Skeletal muscle satellite cell (primary cell): Measurements from ENCODE around the gene HDGFL2.

ENCODE experiments used
- H3K27me3 ChIP-seq: 2 replicates; pipeline ENCODE4 v1.7.0; 2013; ENCODE audit warnings: low read length; ENCODE audit not compliant: control insufficient read depth, insufficient read depth
- H3K36me3 ChIP-seq: 2 replicates; pipeline ENCODE4 v1.7.0; 2013; ENCODE audit warnings: mild to moderate bottlenecking, control low read depth, low read length; ENCODE audit not compliant: insufficient read depth
- H3K4me1 ChIP-seq: 2 replicates; pipeline ENCODE4 v1.7.0; 2013; ENCODE audit warnings: low read length; ENCODE audit not compliant: control insufficient read depth, insufficient read depth
- H3K4me2 ChIP-seq: 2 replicates; pipeline ENCODE4 v1.7.0; 2013; ENCODE audit warnings: mild to moderate bottlenecking, low read length
- H3K4me3 ChIP-seq: 2 replicates; pipeline ENCODE4 v1.7.0; 2013; ENCODE audit warnings: low read length
- H3K9ac ChIP-seq: 2 replicates; pipeline ENCODE4 v1.7.0; 2013; ENCODE audit warnings: mild to moderate bottlenecking, low read depth, low read length, moderate library complexity
- H3K9me3 ChIP-seq: replicated peaks from 2 replicates; pipeline ENCODE4 v1.7.0; 2013; ENCODE audit warnings: mild to moderate bottlenecking, control low read depth, low read length

The HDGFL2 gene

DNA sequence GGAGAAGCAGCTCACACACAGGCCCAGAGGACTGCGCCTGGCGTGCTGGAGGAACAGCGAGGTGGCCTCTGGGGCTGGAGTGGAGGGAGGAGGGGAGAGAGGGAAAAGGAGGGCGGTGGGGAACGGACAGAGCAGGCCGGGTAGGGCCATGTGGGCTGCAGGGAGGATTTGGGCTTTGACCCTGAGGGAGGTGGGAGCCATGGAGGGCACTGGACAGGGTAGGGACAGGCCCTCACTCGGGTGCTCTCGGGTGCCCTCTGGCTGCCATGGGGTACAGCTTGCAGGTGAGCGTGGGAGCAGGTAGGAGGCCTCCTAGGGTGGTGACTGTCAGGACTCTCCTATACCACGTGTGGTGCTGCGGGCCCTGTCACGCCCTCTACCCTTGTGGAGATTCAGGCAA, 23.4 kb downstream of the HDGFL2 start:
- Histone ChIP-seq H3K4me1 (no peaks in the 10 kb centered on the region), H3K9ac (no peak overlapping the region), H3K27me3 (no peaks in the 10 kb centered on the region), H3K9me3 (no peaks in the 10 kb centered on the region), H3K4me2 (no peak overlapping the region), H3K4me3 (no peak overlapping the region), H3K36me3 (peaks cover 41% of the 10 kb centered on the region)

DNA sequence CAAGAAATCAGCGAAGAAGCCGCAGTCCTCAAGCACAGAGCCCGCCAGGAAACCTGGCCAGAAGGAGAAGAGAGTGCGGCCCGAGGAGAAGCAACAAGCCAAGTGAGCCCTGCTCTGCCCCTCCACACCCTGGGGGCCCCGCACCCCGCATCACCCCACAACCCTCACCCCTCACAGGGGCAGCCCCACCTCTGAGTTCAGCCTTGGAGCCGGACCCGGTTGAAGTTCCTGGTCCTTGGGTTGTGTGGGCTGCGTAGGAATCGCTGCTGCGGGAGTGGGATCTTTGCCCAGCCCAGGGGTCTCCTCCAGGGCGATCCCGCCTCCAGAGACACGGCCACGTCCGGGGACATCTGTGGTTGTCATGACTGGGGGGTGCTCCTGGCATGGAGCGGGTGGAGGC, 24.2 kb downstream of the HDGFL2 start:
- Histone ChIP-seq H3K36me3 (peaks cover 44% of the 10 kb centered on the region), H3K27me3 (no peaks in the 10 kb centered on the region), H3K4me3 (no peak overlapping the region), H3K4me2 (no peak overlapping the region), H3K4me1 (no peaks in the 10 kb centered on the region), H3K9me3 (no peaks in the 10 kb centered on the region), H3K9ac (no peak overlapping the region)

DNA sequence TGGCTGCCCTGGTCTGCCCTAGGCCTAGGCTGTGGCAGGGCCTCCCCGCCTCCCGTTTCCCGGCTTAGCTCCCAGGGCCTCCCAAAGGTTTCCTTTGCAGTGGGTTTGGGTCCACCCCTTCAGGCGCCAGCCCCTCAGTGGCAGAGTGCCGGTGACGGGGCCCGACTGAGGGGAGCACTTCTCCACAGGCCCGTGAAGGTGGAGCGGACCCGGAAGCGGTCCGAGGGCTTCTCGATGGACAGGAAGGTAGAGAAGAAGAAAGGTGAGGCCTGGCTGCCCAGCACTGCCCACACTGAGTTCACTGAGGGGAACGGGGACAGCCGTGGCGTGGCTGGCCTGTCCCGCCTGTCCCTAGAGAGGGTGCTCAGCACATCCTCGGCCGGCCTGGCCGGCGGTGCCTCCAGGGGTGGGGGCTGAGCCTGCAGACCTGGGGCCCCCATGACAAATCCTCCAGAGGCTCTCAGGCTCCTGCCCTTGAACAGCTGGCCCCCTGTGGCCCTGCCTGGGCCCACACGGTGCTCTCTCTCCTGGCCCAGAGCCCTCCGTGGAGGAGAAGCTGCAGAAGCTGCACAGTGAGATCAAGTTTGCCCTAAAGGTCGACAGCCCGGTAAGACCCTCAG, 25.8 kb downstream of the HDGFL2 start:
- no peaks in the 10 kb centered on the region for H3K4me1 ChIP-seq
- no peak overlapping the region for H3K9ac ChIP-seq
- H3K4me3 ChIP-seq = no peak overlapping the region
- H3K9me3 ChIP-seq = no peaks in the 10 kb centered on the region
- no peaks in the 10 kb centered on the region for H3K27me3 ChIP-seq
- H3K4me2 ChIP-seq = no peak overlapping the region
- H3K36me3 ChIP-seq = peaks cover 45% of the 10 kb centered on the region

DNA sequence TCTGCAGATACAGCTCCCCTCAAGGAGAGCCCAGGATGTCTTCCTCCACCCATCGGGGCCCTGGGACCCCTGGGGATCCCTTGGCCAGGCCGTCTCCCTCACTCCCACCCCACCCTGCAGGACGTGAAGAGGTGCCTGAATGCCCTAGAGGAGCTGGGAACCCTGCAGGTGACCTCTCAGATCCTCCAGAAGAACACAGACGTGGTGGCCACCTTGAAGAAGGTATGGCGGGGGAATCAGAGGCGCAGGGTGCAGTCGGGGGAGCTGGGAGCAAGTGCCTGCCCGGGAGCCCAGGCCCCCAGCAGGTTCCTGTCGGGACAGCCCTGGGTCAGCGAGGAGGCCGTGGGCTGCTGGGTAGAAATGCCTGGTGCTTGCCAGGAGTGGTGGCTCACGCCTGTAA, 26.6 kb downstream of the HDGFL2 start:
- Histone ChIP-seq H3K27me3 (no peaks in the 10 kb centered on the region), H3K4me3 (no peak overlapping the region), H3K9ac (no peak overlapping the region), H3K9me3 (no peaks in the 10 kb centered on the region), H3K4me1 (no peaks in the 10 kb centered on the region), H3K4me2 (no peak overlapping the region), H3K36me3 (peaks cover 45% of the 10 kb centered on the region)

DNA sequence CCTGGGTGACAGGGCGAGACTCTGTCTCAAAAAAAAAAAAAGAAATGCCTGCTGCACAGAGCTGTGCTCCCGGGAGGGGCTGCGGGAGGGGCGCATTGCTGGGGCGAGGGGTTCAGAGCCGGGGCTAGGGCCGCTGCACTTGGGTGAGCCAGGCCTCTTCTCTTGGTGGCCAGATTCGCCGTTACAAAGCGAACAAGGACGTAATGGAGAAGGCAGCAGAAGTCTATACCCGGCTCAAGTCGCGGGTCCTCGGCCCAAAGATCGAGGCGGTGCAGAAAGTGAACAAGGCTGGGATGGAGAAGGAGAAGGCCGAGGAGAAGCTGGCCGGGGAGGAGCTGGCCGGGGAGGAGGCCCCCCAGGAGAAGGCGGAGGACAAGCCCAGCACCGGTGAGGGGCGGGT, 27.2 kb downstream of the HDGFL2 start:
- no peak overlapping the region for H3K9ac ChIP-seq
- H3K4me1 ChIP-seq = no peaks in the 10 kb centered on the region
- no peaks in the 10 kb centered on the region for H3K27me3 ChIP-seq
- no peak overlapping the region for H3K4me3 ChIP-seq
- H3K36me3 ChIP-seq = peaks cover 46% of the 10 kb centered on the region
- no peak overlapping the region for H3K4me2 ChIP-seq
- H3K9me3 ChIP-seq = no peaks in the 10 kb centered on the region

DNA sequence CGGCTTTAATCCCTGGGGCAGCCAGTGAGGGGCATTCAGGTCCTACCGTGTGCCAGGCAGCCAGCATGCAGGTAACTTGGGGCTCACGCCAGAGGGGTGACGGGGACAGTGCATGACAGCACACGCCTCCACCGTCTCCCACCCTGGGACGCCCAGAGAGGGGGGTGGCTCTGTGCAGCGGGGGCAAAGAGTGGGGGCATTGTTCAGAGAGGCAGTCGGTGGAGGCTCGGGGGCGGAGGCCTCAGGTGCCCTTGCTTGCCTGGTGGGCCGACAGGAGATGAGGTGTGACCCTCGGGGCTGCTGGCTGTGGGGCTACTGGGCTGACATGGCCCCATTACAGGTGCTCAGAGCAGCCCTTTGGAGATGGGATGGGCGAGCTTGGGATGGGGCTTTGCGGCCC, 27.8 kb downstream of the HDGFL2 start:
- no peak overlapping the region for H3K4me2 ChIP-seq
- H3K27me3 ChIP-seq = no peaks in the 10 kb centered on the region
- H3K4me1 ChIP-seq = peaks cover 5% of the 10 kb centered on the region
- H3K9ac ChIP-seq = no peak overlapping the region
- no peaks in the 10 kb centered on the region for H3K9me3 ChIP-seq
- H3K36me3 ChIP-seq = peaks cover 49% of the 10 kb centered on the region
- no peak overlapping the region for H3K4me3 ChIP-seq

DNA sequence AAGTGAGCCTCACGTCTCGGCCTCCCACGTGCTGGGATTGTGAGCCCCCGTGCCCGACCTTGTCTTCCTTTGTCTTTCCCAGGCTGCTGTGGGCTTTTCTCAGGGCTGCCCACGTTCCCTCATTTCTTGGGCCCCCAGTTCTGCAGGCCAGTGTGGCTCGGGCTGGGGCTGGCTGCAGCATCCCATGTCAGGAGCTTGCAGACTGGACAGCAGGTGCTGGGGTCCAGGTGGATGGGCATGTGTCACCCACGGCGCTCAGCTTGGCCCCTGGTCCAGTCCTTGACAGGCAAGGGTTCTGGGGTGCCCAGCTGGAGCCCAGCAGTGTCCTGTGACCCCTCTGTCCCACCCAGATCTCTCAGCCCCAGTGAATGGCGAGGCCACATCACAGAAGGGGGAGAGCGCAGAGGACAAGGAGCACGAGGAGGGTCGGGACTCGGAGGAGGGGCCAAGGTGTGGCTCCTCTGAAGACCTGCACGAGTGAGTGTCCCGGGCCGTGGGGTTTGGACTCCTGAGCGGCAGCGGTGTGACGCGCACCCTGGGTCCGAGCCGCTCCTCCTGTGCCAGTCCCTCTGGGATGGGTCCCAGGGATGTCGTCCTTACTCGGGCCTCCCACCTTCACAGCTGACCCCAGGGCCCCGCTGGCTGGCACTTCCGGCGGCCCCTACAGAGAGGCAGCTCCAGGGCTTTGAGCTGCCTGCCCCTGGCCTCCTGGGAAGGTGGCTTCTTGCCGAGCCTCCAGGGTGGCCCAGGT, 28.9 kb downstream of the HDGFL2 start:
- Histone ChIP-seq H3K4me1 (peaks cover 5% of the 10 kb centered on the region), H3K4me3 (no peak overlapping the region), H3K27me3 (no peaks in the 10 kb centered on the region), H3K4me2 (no peak overlapping the region), H3K9me3 (no peaks in the 10 kb centered on the region), H3K9ac (no peak overlapping the region), H3K36me3 (peaks cover 42% of the 10 kb centered on the region)

DNA sequence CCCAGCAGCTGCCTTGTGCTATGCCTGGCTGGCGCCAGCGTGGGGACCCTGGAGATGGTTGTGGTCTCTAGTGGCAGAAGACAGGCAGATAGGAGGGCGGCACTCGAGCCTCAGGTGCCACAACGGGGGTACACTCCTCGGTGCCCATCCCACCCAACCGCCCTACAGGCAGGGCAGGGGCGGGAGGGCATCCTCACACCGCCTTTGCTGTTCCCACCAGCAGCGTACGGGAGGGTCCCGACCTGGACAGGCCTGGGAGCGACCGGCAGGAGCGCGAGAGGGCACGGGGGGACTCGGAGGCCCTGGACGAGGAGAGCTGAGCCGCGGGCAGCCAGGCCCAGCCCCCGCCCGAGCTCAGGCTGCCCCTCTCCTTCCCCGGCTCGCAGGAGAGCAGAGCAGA, 29.6 kb downstream of the HDGFL2 start:
- no peak overlapping the region for H3K4me3 ChIP-seq
- no peak overlapping the region for H3K4me2 ChIP-seq
- H3K9me3 ChIP-seq = no peaks in the 10 kb centered on the region
- H3K4me1 ChIP-seq = peaks cover 12% of the 10 kb centered on the region
- peaks cover 39% of the 10 kb centered on the region for H3K36me3 ChIP-seq
- H3K27me3 ChIP-seq = no peaks in the 10 kb centered on the region
- H3K9ac ChIP-seq = no peak overlapping the region

DNA sequence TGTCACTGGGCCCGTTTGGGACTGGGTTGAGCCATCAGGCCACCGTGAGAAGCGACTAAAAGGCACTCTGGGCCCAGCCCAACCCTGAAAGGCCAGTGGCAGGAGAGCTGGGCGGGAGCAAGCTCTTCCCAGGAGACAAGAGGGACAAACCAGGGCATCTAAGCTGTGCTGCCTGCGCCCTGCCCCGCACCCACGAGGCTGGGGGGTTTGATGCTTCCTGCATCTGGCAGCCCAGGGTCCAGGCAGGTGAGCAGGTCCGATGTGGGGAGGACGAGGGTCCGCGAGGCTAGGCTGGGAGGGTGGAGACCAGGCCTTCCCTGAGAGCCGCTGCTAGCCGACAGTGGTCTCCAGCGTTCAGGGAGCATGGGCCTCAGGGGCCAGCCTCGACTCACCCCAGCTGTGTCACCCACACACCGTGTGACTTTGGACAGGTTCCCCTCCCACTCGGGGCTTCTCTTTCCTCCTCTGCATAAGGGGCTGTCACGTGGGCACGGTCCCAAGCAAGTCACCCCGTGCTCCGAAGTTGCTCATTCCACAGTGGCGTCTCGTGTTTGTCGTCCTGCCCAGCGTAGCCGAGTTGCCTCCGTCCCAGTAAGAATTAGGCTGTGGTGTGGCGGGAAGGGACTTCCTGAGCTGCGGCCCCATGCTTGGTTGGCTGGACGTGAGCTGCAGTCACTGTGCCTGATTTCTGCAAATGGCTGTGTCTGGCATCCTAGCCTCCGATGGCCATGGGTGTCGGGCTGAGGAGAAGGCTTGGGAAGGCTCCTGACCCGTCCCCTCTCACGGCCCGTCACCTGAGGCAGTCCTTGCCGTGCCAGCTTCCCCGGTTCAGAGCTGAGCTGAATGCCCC, 30.4 kb downstream of the HDGFL2 start:
- Histone ChIP-seq H3K4me1 (peaks cover 17% of the 10 kb centered on the region), H3K4me3 (no peak overlapping the region), H3K27me3 (no peaks in the 10 kb centered on the region), H3K9me3 (no peaks in the 10 kb centered on the region), H3K4me2 (no peak overlapping the region), H3K9ac (no peak overlapping the region), H3K36me3 (peaks cover 38% of the 10 kb centered on the region)

DNA sequence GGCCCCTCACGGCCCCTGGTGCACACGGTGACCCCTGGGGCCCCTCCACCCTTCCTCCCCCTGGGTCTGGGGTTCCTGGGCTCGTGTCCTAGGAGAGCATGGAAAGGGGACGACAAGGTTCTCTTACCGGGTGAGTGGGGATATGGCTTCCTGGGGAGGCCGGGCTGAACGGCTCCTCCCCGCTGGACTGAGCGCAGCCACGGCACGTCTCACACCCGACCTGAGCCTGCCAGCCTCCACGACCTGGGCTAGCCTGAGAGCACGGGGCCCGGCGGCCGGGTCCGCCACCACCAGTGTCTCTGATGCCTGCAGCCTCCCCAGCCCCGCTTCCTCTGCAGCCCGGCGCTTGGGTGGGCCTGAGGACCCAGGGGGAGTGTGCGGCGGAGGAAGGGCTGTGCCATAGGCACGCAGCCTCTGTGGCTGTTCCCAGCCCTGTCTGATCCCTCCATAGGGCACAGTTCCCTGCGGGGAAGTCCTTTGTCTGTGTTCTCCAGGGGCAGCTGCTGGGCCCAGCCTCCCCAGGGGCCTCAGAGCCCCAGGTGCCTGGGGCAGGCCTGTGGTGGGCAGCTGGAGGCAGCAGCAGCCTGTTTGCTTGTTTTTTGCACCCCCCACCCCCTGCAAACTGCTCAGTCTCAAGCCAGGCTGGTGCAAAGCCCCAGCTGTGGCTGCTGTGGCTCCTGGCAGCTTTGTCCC, 31.2 kb downstream of the HDGFL2 start:
- Histone ChIP-seq H3K4me2 (no peak overlapping the region), H3K4me3 (no peak overlapping the region), H3K36me3 (peaks cover 31% of the 10 kb centered on the region), H3K9me3 (no peaks in the 10 kb centered on the region), H3K4me1 (peaks cover 17% of the 10 kb centered on the region), H3K27me3 (no peaks in the 10 kb centered on the region), H3K9ac (no peak overlapping the region)

DNA sequence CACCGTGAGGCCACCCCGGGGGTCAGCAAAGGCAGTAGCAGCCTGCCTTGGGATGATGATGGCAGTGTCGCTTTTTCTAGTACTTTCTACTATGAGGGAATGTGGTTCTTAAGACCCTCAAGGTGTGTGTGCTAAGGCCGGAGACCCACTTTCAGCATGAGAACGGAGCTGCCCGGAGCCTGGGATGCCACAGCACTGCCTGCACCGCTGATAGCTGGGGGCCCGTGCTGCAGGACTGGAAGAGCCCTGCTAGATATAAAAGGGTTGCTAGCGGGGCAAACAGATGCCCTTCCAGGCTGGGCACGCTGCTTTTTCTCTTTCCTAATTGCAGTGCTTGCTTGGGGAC, 31.7 kb downstream of the HDGFL2 start:
- H3K27me3 ChIP-seq = no peaks in the 10 kb centered on the region
- H3K36me3 ChIP-seq = peaks cover 26% of the 10 kb centered on the region
- H3K9ac ChIP-seq = no peak overlapping the region

More for the DNA sequence above, 31.7 kb downstream of the HDGFL2 start:
- Histone ChIP-seq H3K4me2 (no peak overlapping the region), H3K9me3 (no peaks in the 10 kb centered on the region), H3K4me3 (no peak overlapping the region), H3K4me1 (peaks cover 17% of the 10 kb centered on the region)
